Stimulated activated CD4-positive, alpha-beta T cell treated with anti-CD3 and anti-CD28 coated beads, Interleukin-4, amount 100 ng/mL, for 24 hours (primary cell): ENCODE results near the gene NOD2.
A peak's percentile ranks its signal among the peaks of the same experiment; 100 is the strongest.

Experiments
- DNase-seq: peaks from one replicate; pipeline ENCODE4 v3.0.0-alpha.2; 2020

Gene NOD2

DNA sequence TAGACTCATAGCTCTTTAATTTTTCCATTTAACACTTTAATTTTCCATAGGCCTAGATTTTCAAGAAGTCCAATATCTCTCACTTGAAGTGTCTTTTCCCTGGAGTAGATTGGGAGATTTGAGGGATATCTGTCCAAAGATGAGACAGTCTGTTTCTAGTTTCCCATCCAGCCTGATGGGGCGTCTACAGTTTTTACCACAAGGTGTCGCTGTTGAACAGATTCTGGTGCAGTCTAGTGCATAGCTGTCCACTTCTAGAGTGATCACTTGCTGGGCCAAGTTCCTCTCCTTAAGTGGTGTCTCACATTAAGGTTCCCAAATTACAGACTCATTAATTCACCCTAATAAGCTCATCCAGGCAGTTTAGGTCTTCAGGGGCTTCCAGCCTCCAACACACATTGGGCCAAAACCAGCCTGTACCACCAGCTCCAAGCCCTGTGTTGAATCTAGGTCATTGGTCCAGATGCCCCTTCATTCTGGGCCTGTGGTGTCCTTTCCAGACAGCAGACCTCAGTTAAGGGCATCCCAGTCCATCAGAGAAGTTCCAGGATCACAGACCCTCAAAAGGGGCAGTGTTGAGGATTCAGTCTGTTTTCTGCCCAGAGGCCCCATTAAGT, 21.7 kb upstream of the NOD2 start:
- peak; percentile 70 for DNase-seq

DNA sequence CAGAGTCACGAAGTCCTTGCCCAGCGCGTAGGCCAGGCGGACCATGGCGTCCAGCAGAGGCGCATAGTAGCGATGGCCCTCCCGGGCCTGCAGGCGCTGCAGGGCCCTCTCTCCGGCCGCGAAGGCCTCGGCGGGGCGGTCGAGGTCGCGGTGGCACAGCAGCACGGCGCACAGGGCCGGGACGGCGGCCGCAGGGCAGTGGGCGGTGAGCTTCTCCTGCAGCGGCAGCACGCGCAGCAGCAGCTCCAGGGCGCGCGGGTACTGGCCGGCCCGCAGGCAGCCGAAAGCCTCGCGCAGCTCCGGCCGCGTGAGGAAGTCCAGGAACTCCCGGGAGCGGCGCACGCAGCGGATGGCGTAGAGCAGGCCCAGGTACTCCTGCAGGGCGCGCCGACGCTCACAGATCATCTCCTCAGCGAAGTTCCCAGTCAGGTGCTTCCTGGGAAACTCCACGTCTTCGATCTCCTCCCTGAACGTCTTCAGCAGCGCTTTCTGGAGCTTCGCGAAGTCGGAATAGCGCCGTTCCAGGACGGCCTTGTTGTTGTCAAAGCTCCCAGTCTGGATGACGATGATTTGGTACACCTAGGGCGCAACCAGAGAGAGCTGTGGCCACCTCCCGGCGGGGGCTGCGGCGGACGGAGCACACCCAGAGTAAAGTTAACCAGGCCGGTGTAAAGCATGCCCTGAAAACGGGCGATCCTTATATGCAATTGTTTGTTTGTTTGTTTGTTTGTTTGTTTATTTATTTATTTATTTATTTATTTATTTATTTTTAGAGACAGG, 19.7 kb upstream of the NOD2 start:
- no peak for DNase-seq

- no peak for DNase-seq
Observed at GRCh38 chr16:50674831-50675230, 18.6 kb upstream of the NOD2 start.

DNA sequence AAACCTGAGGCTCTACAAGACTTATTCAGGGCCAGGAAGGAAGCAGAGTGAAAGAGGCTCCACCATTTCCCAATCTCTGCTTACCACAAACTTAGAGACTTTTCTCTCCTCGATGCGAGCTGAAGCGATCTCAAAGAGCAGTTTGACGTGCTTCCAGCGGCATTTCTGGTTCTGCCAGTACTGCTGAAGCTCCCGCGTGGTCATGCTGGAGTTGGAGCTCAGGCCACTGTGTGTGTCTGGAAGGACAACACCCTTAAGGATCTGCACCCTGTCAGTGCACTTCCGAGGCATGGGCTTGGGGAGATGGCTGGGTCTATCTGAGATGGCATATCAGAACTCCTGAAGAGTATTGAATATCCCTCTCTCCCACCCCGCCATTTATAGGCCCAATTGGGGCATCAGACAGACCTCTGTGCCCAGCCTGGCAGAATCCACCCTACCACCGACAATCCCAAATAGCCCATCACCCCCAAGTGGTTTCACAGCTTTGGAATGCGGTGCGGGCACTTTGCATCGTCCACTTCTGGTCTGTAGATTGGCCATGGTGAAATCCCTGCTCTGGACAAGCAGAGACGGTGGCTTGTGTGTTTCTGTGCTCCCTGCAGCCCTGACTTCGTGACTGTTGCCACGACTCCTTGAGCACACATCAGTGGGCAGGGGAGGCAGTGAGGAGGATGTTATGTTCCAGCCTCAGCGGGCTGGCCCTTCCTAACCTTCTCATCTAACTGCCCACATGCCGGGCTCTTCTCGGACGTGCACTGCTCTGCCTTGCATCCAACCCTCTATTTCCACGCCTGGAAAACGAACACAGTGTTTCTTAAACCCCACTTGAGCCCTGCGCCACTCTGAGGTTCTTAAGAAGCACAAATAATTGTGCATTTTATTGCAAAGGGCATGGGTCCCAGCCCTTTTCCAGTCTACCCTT, 17.5 kb upstream of the NOD2 start:
- no peak for DNase-seq

GRCh38 chr16:50676684-50677225, 16.7 kb upstream of the NOD2 start:
- no peak for DNase-seq

DNA sequence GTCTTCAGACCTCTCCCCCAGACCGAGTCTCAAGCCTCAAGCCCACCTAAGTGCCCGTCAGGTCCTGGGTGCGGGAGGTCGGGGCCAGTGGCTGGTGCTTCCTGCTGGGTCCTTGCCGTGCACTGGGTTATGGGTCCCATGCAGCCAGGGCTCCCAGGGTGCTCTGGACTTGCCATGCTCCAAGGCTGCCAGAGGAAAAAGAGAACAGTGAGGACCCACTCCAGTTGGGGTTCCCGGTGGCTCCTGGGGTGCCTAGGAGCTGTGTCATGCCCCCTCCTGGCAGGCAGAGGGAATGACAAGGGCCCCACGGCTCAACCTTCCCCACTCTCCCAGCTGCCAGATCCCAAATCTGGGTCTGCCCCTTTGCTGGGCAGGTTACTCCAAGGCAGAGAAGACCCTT, 16.1 kb upstream of the NOD2 start:
- no peak for DNase-seq

DNA sequence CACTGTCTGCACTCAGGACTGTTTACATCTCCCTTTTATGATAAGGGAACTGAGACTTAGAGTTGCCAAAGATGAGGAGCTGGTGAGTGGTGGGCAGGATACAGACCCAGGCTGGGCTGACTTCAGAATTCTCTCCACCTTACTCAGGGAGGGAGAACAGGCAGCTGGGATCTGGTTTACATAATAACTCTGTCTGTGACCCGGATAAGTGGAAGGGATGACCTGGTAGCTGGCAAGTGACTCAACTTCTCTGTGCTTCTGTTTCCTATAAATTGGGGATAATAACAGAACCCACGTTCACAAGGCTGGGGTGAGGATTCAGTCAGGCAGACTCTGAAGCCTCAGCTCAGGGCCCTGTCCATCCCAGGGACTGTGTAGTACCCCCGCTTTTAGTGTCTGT, 14.9 kb upstream of the NOD2 start:
- DNase-seq = no peak

DNA sequence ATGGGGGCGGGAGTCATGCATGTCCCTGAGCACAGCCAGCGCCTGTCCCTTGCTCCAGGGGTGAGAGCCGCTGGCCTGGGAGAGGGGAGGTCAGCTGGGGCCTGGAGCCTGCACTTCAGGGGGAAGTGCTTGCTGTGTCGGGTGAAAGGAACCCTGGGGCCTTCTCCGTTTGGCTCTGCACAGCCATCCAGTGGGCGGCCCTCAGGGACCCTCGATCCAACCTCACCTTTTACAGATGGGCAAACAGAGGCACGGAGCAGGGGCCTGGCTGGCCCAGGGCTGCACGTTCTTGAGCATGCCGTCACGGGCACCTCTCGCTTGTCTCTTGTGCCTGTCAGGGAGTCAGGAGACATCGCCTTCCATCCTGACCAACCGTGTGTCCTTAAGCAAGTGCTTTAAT, 14.1 kb upstream of the NOD2 start:
- DNase-seq = no peak

GRCh38 chr16:50679676-50680555, 13.5 kb upstream of the NOD2 start:
- no peak for DNase-seq

- DNase-seq = no peak
Observed at GRCh38 chr16:50680556-50680893, 12.9 kb upstream of the NOD2 start.

DNA sequence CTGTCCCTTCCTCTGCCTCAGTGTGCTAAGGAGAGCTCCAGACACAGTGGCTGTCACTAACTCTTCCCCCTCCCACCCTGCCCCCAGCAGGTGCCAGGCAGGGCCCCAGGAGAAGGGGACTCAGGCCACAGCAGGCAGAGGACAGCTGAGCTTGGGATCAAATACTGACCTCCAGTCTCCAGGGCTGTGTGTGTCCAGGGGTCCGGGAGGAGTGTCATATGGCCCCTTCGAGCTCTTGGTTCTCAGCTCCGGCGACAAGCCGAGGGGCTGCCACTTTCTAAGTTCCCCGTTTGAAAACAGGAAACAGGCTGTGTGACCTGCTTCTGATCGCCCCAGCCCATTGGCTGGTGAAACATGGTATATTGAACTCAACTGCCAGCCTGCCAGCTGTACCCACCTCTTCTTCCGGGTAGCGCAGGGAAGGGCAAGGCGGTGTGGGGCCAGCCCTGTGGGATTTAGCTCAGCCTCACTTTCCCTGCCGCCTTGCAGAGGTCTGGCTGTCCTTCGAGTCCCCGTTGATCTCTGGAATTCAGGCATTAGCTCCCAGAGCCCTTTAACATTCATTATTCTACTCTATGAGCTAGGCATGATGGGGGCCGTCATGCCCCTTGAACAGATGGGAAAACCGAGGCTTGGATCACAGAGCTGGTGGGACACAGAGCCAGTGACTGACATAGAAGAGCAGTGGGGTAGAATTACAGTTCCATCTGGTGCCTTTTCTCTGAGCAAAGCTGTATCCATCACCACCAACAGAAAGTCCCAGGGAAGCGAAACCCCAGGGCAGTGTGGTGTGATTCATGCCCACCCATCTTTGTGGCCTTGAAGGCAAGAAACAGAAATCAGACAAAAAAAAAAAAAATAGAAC, 12.2 kb upstream of the NOD2 start, which contains the start of gene SNX20:
TSS of gene SNX20 (minus strand) at position 292 of the 865 bp plus-strand sequence. CDS start 3,786 bp downstream, outside the sequence.
- DNase-seq = peak; percentile 64

GRCh38 chr16:50683689-50684374, 9.6 kb upstream of the NOD2 start:
- peak; percentile 59 for DNase-seq

DNA sequence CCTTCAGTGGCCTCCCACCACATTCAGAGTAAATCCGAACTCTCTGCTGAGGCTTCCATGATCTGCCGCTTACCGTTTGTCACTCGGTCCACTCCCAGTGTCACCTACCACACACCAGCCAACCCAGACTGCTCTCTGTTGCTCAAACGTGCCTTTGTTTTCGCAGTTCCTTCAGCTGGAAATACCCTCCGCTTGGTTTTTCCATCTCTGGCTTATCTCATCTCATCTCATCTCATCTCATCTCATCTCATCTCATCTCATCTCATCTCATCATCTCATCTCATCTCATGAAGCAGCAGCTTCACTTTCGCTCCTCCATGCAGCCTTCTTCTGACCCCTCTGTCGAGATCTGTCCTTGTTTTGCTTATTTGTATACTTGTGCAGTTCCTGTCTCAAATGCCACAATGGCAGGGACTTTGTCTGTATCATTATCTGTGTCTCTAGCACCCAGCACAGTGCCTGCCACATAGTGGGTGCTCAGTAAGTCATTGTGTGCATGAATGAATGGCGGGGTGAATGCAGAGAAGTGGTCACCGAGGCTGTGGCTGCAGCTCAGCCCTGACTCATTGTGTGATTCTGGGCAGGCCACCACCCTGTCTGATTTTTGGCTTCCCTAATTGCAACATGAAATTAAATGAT, 8.5 kb upstream of the NOD2 start:
- peak; percentile 70 for DNase-seq

- no peak for DNase-seq
Observed at GRCh38 chr16:50685462-50686063, 7.8 kb upstream of the NOD2 start.

DNA sequence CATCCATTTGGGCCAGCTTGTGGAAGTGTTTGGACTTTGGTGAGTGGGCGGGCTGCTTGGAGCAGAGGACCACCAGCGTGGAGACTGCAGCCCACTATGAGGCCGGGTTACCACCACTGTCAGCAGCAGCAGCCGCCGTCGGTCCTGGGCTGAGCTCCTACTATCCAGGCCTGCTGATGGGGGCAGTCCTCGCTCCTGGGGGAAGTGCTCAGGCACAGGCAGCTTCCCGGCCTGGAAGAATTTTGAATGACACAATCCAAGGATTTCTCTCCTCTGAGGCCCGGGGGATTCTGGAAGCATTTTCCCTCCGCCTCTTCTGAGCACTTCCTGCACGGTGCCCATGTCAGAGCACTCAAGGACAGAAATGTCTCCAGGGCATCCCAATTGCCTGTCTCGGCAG, 5.3 kb upstream of the NOD2 start:
- DNase-seq = no peak

DNA sequence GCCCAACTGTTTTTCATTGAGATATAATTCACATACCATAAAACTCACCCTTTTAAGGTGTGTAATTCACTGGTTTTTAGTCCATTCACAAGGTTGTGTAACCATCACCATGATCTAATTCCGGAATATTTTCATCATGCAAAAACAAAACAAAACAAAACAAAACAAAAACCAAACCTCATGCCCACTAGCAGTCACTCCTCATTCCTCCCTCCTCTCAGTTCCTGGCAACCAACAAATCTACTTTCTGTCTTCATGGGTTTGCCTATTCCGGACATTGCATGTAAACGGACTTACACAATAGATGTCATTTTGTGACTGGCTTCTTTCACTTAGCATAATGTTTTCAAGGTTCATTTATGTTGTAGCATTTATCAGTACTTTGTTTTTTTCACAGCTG, 4.5 kb upstream of the NOD2 start:
- no peak for DNase-seq

DNA sequence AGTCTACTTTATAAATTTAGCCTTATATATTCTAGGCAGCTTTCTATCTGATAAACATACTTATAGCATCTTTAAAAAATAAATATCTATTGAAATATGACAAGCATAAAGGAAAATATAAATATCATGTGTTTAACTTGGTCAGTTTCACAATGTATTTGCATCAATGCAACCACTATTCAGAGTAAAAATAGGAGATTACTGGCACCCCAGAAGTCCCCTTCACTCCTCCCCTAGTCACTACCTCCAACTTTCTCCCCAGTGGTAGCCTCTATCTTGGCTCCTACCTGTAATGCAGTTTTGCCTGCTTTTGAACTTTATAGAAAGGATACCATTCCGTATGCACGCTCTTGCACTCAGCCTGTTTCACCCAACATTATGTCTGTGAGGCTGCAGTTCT, 3.2 kb upstream of the NOD2 start:
- no peak for DNase-seq

- DNase-seq = no peak
Observed at GRCh38 chr16:50692644-50692998, 785 bp upstream of the NOD2 start.

GRCh38 chr16:50694206-50694605, 800 bp downstream of the NOD2 start:
- DNase-seq = no peak
